Measurements from ENCODE around the gene ZNF398. TPM values are rescaled to one million over a fixed set of nuclear protein-coding genes. Genes with fewer than 3 reads are reported as not detected.

ZNF398 gene
- total and polyA plus RNA-seq, 10 of the 15 experiments (the other 5 are each of a cell fraction or from before 2014, with no cell fraction given), result 2.3 to 15.3 (median 10.0) TPM

DNA sequence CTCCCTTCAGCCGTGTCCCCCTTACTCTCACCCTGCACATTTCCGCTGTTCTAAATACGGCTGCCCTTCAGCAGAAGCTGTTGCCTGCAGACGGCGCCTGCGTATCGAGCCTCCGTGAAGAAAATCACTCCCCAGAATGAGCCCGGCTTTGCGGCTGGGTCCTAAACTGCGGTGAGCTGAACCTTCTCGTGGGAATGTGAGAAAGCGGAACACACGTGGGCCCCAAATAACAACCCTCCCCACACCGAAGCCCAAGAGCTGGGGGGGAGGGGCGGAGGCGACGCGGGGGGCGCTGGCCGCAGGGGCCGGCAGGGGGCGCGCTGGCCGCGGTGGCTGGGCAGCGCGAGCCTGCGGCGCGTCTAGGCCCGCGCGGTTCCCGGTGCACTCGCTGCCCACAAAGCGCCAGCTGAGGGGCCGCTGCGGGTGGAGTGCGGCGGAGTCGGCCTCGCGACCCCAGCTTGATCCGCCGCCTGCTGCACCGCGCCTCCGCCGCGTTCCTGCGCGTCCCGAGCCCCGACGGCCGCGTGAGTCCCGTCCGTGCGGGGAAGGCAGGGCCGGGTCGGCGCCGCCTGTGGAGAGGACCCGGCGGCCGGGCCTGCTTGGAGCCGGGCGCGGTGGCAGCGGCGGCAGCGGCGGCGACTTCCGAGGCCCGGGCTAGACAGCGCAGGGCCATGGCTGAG lies at the start of gene ZNF398 (continued):
- TF ChIP-seq, protein P1, sequence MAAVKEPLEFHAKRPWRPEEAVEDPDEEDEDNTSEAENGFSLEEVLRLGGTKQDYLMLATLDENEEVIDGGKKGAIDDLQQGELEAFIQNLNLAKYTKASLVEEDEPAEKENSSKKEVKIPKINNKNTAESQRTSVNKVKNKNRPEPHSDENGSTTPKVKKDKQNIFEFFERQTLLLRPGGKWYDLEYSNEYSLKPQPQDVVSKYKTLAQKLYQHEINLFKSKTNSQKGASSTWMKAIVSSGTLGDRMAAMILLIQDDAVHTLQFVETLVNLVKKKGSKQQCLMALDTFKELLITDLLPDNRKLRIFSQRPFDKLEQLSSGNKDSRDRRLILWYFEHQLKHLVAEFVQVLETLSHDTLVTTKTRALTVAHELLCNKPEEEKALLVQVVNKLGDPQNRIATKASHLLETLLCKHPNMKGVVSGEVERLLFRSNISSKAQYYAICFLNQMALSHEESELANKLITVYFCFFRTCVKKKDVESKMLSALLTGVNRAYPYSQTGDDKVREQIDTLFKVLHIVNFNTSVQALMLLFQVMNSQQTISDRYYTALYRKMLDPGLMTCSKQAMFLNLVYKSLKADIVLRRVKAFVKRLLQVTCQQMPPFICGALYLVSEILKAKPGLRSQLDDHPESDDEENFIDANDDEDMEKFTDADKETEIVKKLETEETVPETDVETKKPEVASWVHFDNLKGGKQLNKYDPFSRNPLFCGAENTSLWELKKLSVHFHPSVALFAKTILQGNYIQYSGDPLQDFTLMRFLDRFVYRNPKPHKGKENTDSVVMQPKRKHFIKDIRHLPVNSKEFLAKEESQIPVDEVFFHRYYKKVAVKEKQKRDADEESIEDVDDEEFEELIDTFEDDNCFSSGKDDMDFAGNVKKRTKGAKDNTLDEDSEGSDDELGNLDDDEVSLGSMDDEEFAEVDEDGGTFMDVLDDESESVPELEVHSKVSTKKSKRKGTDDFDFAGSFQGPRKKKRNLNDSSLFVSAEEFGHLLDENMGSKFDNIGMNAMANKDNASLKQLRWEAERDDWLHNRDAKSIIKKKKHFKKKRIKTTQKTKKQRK (IDR thresholded peaks at IDR 0.05; ENCODE audit: low read depth, low read length), result no peak
- TF ChIP-seq, protein P2, sequence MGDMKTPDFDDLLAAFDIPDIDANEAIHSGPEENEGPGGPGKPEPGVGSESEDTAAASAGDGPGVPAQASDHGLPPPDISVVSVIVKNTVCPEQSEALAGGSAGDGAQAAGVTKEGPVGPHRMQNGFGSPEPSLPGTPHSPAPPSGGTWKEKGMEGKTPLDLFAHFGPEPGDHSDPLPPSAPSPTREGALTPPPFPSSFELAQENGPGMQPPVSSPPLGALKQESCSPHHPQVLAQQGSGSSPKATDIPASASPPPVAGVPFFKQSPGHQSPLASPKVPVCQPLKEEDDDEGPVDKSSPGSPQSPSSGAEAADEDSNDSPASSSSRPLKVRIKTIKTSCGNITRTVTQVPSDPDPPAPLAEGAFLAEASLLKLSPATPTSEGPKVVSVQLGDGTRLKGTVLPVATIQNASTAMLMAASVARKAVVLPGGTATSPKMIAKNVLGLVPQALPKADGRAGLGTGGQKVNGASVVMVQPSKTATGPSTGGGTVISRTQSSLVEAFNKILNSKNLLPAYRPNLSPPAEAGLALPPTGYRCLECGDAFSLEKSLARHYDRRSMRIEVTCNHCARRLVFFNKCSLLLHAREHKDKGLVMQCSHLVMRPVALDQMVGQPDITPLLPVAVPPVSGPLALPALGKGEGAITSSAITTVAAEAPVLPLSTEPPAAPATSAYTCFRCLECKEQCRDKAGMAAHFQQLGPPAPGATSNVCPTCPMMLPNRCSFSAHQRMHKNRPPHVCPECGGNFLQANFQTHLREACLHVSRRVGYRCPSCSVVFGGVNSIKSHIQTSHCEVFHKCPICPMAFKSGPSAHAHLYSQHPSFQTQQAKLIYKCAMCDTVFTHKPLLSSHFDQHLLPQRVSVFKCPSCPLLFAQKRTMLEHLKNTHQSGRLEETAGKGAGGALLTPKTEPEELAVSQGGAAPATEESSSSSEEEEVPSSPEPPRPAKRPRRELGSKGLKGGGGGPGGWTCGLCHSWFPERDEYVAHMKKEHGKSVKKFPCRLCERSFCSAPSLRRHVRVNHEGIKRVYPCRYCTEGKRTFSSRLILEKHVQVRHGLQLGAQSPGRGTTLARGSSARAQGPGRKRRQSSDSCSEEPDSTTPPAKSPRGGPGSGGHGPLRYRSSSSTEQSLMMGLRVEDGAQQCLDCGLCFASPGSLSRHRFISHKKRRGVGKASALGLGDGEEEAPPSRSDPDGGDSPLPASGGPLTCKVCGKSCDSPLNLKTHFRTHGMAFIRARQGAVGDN (IDR thresholded peaks at IDR 0.05), result peak; percentile 83
- TF ChIP-seq, protein P3, sequence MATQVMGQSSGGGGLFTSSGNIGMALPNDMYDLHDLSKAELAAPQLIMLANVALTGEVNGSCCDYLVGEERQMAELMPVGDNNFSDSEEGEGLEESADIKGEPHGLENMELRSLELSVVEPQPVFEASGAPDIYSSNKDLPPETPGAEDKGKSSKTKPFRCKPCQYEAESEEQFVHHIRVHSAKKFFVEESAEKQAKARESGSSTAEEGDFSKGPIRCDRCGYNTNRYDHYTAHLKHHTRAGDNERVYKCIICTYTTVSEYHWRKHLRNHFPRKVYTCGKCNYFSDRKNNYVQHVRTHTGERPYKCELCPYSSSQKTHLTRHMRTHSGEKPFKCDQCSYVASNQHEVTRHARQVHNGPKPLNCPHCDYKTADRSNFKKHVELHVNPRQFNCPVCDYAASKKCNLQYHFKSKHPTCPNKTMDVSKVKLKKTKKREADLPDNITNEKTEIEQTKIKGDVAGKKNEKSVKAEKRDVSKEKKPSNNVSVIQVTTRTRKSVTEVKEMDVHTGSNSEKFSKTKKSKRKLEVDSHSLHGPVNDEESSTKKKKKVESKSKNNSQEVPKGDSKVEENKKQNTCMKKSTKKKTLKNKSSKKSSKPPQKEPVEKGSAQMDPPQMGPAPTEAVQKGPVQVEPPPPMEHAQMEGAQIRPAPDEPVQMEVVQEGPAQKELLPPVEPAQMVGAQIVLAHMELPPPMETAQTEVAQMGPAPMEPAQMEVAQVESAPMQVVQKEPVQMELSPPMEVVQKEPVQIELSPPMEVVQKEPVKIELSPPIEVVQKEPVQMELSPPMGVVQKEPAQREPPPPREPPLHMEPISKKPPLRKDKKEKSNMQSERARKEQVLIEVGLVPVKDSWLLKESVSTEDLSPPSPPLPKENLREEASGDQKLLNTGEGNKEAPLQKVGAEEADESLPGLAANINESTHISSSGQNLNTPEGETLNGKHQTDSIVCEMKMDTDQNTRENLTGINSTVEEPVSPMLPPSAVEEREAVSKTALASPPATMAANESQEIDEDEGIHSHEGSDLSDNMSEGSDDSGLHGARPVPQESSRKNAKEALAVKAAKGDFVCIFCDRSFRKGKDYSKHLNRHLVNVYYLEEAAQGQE (IDR thresholded peaks at IDR 0.05; ENCODE audit: low read depth, low read length), result no peak
- no peak for TF ChIP-seq ETV6 (conservative IDR thresholded peaks at IDR 0.05 in 1 of 2, IDR thresholded peaks at IDR 0.05 in 1 of 2; ENCODE audit: borderline replicate concordance in 1 of 2, low read depth in 1 of 2)
- 0 out of 4 replicates have a peak, but pooled peaks of 1 of the 2 experiments have one; percentile 34 for TF ChIP-seq SRF (IDR thresholded peaks at IDR 0.05; ENCODE audit: low read depth in 2 of 2, low read length in 2 of 2)
- TF ChIP-seq SREBF1 (IDR thresholded peaks at IDR 0.05; ENCODE audit: low read length), result no peak
- no peak for TF ChIP-seq RCOR1 (conservative IDR thresholded peaks at IDR 0.05; ENCODE audit: low read depth, low read length)
- TF ChIP-seq NR2F1 (conservative IDR thresholded peaks at IDR 0.05), result peak; percentile 70; the same call in 1 of the 2 replicates
- TF ChIP-seq, protein P4, sequence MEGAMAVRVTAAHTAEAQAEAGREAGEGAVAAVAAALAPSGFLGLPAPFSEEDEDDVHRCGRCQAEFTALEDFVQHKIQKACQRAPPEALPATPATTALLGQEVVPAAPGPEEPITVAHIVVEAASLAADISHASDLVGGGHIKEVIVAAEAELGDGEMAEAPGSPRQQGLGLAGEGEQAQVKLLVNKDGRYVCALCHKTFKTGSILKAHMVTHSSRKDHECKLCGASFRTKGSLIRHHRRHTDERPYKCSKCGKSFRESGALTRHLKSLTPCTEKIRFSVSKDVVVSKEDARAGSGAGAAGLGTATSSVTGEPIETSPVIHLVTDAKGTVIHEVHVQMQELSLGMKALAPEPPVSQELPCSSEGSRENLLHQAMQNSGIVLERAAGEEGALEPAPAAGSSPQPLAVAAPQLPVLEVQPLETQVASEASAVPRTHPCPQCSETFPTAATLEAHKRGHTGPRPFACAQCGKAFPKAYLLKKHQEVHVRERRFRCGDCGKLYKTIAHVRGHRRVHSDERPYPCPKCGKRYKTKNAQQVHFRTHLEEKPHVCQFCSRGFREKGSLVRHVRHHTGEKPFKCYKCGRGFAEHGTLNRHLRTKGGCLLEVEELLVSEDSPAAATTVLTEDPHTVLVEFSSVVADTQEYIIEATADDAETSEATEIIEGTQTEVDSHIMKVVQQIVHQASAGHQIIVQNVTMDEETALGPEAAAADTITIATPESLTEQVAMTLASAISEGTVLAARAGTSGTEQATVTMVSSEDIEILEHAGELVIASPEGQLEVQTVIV (IDR thresholded peaks at IDR 0.05; ENCODE audit: borderline replicate concordance, partially characterized antibody), result no peak
- no peak for TF ChIP-seq ZBED1 (IDR thresholded peaks at IDR 0.05; ENCODE audit: borderline replicate concordance)
- TF ChIP-seq NFXL1 (IDR thresholded peaks at IDR 0.05; ENCODE audit: borderline replicate concordance), result no peak; the same call in 1 of the 2 replicates
- TF ChIP-seq SIX5 (IDR thresholded peaks at IDR 0.05; ENCODE audit: low read depth, low read length, severe bottlenecking), result peak; percentile 26
- no peak for TF ChIP-seq BMI1 (IDR thresholded peaks at IDR 0.05; ENCODE audit: borderline replicate concordance)
- no peak for TF ChIP-seq FOS (IDR thresholded peaks at IDR 0.05; ENCODE audit: borderline replicate concordance, extremely low read depth, insufficient read length)
- TF ChIP-seq CBFB (IDR thresholded peaks at IDR 0.05; ENCODE audit: low read depth), result peak; percentile 72; the same call in 1 of the 2 replicates
